GM21367 (cell line): ENCODE measurements around the gene GLI3.

Experiments used
- ATAC-seq: cut with Tn5 transposase; IDR thresholded peaks from one replicate; pipeline ENCODE4 v1.9.1; 2021; ENCODE audit not compliant: unreplicated experiment

Gene GLI3

DNA sequence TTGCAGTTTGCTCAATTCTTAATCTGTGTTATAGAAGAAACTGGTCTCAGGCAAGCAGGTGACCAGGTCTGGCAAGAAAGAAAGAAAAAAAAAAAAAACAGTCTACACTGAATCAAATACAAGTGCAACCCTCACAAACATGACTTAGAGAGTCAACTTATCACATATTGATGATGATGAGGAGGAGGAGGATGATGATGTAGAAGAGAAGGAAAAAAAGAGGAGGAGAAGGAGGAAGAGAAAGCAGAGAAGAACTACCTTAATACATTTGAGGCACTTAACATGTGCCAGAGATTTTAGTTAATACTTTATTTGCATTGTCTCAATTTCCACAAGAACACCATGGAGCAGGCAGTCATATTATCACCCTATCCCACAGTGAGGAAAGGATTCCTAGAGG lies 91.5 kb downstream of the GLI3 start:
- ATAC-seq: no peak

DNA sequence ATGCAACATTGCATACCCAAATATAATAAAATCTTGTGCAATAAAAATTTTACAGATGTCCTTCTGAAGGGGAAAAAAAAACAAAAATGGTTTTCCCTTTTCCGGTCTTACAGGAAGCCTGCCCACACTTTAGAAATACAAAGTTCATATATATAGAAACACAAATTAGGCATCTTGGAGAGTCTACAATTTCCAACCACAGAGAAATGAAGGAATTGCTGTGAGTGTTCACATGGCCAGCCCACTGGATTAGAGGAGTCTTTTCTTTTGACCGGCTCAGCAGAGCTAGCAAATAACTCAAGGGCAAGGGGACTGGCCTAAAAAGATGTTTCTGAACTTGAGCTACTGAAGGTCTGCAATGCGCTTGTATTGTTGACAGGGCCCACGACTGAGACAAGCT lies 92.4 kb downstream of the GLI3 start:
- no peak for ATAC-seq

- ATAC-seq: no peak
Measured at GRCh38 chr7:42143711-42144600, 93.1 kb downstream of the GLI3 start.

DNA sequence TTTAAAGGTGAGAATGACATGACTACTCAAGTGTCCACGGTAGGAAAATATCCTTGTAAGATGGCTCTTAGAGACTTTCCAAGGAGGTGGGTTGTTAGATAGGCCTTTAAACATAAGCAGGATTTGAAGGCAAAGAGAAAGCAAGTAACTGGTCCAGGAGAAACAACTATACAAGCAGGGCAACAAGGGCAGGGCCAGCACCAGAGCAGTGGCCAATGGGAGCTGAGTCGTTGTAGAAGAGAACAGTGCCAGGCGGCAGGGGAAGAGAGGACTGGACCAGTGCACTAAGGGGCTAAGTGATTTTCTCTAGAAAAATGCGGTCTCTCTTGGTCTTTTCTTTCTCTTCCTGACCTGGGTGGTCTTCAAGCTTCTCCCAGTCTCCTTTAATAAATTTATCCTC lies 94.9 kb downstream of the GLI3 start:
- ATAC-seq: no peak

- no peak for ATAC-seq
Measured at GRCh38 chr7:42139751-42140150, 97.3 kb downstream of the GLI3 start.

DNA sequence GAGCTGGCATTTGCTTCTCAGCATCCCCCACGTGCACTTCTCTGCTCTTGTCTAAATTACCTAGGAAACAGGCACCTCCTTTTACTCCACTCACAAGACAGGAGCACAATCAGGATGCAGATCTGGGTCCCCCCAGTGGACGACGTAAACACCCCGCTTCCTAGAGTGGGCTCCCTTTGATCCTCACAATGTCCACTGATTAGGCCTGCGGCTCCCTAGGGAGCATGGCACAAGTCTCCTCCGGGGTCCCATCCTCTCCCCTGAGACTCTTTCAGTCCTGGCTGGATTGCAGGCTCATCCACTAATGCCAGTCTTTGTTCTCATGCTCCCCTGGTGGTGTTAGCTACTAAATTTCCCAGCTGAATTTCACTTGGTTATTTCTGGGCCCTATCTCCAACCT lies 98.3 kb downstream of the GLI3 start:
- ATAC-seq: no peak

DNA sequence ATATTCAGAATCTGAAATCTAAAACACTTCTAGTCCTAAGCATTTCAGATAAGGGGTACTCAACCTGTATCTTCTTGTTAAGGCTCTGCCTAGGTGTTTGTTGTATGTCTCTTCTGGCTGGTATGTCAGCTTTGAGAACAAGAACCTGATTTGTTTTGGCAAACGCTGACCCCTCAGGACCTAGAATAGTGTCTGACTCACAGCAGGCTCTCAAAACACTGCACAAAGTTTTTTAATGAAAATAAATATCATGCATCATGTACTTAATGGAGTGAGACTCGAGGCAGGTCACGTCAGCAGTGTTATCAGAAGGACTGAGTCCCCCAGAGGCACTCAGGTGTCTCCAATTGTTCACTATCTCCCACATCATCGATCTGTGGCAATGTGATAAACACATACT lies 99.1 kb downstream of the GLI3 start:
- ATAC-seq: no peak

DNA sequence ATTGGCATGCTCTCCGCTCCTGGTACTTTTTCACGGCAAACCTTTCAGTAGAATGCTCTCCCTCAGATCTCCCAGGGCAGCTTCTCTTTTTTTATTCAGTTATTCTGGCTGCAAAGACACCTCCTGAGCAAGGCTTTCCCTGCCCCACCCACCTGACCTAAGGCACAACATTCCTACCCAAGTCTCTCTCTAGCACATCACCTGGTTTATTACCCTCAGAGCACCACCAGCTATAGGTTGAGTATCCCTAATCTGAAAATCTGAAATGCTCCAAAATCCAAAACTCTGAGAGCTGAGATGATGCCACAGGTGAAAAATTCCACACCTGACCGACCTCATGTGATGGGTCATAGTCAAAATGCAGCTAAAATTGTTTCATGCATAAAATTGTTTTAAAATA lies 99.6 kb downstream of the GLI3 start:
- ATAC-seq: no peak

DNA sequence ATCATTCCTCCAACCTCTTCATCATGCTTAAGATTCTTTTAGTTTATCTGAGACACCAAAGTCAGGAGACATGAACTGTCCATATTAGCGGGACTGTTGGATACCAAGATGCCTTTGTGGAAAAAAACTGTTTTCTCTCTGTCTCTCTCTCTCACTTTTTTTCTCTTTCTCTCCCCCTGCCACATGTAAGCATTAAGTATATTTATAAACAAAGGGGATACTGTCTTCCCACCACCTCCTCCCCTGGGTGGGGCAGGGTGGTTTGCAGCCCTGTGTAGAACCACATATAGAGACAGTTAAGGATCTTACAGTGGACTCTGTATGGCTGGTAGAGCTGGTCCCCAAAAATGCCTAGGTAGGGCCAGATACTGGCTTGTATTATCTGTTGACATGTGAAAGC lies 101.3 kb downstream of the GLI3 start:
- no peak for ATAC-seq

GRCh38 chr7:42134276-42134876 lies 102.6 kb downstream of the GLI3 start:
- ATAC-seq: no peak

GRCh38 chr7:42133321-42133720 lies 103.7 kb downstream of the GLI3 start:
- no peak for ATAC-seq

DNA sequence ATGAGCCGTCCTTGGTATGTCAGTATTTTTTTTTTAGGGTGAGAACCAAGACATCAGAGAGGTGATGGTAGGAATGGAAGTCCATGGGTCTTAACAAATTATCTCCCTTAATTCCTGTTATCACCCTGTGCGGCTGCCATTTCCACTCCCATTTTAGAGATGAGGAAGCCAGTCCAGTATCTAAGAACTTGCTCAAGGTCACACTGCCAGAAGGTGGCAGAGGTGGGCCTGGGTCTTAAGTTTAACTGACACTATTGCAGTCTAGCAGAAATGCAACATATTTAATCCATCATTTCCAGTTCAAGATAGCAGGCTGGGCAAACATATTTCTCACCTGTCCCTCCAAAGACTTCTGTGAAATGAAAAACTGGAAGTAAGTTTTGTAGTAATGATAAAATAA lies 108.3 kb downstream of the GLI3 start:
- ATAC-seq: no peak

- ATAC-seq: no peak
Measured at GRCh38 chr7:42127232-42127622, 109.8 kb downstream of the GLI3 start.

DNA sequence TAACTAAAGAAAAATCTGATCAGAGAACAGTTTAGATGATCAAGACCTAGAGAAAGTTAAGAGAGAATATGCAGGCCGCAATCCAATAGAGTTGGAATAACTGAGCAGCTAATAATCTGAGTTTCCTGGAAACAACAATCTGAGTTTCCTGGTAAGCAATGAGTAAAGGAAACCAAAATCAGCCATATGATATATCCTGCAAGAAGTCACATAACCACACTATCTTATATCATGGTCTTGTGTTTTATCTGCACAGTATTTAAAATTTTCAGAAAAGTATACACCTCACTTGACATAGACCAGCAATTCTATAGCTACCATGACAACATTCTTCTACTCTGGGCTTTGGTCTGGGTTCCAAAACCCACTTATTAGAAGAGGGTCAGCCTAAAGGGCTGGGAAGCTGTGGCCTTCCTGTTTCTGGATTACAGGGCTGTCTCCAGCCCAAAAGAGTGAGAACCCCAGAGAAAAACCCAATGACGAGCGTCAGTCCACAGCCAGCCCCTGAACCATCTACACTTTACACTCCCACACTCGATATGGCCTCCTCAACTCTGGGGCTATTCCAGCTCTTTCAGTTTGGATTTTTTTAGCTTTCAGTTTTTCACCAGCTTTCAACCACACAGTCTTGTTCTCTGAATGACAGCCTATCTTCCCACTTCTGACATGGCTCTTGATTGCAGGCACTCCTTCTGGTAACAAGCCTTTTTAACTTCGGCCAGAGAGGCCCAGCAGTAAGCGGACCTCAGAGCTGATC lies 110.4 kb downstream of the GLI3 start:
- no peak for ATAC-seq

DNA sequence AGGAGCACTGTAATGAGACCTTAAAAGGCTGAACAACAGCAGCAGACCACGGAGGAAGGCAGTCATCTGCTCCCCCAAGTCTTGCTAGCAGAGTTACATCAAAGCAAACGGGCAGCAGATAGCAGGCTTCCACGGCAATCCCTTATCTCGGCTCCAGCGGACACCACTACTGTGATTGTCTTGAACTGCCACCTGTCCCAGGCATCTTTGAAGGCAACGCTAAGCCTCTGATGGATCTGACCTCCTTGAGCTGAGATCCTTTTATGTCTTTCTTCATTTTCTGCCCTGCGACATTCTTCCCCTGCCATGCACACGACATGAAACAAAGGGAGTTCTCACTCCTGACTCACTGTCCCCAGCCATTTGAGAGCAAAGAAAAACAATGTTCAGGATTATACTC lies 111.7 kb downstream of the GLI3 start:
- no peak for ATAC-seq

DNA sequence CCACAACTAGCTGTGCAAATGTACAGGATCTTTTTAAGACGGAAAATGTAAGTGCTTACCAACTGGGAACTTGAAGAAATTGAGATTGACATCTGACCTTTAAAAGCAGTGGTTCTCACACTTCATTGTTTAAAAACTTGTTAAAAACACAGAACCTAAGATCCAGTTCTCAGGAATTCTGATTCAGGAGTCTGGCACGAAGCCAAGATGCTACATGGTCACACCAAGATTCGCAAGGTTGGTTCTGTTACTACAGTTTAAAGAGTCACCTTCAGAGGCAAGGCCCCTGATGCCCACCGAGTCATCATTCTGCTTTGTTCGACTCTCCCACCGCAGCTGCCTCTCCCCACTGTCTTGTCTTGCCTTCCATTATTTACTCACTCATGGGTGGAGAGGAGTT lies 113.3 kb downstream of the GLI3 start:
- no peak for ATAC-seq

DNA sequence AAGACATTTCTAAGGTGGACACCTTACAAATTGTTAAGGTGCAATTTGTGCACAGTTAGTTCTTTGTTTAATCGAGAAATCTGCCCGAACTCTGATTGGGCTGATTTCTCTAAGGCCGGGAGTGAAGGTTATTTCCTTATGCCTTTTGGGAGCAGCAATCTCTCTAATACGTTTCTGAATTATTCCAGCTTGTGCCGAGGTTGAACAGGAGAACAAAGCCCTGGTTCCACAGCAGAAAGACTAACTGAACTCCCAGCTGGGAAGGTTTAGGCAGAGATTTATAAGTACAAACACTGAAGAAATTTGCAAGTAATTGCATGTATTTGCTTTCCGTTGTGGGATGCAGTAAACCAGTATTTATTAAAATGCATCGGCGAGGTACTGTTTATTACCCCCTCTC lies 116.8 kb downstream of the GLI3 start:
- ATAC-seq: no peak

GRCh38 chr7:42117201-42117600 lies 119.8 kb downstream of the GLI3 start:
- no peak for ATAC-seq

DNA sequence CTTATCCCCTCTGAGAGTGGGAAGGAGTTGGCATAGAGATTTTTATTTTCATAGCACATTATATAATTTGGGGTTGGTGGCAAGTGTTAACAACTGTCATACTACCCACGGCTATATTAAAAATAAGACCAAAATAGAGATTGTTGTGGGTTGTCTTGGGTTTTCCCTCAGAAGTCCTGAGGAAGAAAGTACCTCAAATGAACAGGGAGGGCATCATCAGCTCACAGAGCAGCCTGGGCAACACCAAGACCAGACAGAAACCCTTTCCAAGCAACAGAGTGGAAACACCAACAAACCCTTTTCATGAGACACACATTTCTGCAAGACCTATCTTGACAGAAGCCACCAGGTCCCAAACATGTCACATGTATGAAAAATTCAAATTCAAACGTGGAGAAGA lies 121.2 kb downstream of the GLI3 start:
- ATAC-seq: no peak

DNA sequence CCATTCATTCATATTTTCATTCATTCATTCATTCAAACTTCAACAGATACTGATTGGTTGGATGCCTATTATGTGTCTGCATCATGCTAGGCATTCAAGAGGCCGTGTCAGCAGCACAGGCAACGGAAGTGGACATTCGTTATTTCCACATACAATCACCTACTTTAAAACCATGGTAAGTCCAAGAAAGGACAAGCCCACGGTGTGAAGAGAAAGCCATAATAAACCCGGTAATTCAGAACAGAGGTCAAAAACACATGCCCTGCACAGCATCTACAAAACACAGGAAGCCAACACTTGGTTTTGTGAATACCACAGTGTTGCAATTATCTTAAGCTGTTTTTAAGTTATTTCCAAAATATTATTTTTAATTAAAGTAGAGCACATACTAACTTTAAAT lies 126.7 kb downstream of the GLI3 start:
- no peak for ATAC-seq

- ATAC-seq: no peak
Measured at GRCh38 chr7:42108803-42109528, 128.0 kb downstream of the GLI3 start.
